HepG2 (cell line): ENCODE results near the gene DDIAS. TPM values are rescaled to one million over a fixed set of nuclear protein-coding genes. Genes with fewer than 3 reads are reported as not detected.

Experiments
- ARNTL ChIP-seq: sonication (generic); formaldehyde crosslinking; IDR thresholded peaks from 2 replicates; pipeline ENCODE4 v1.4.0; 2020; ENCODE audit warnings: mild to moderate bottlenecking, missing genetic modification reagents
- ATRX ChIP-seq: sonication (generic); formaldehyde crosslinking; IDR thresholded peaks from 2 replicates; pipeline ENCODE4 v1.4.0; 2020; ENCODE audit warnings: missing genetic modification reagents, borderline replicate concordance
- BCL3 ChIP-seq: sonication (generic); formaldehyde crosslinking; IDR thresholded peaks from 2 replicates; pipeline ENCODE4 v1.5.1; 2020; ENCODE audit warnings: mild to moderate bottlenecking, missing genetic modification reagents, moderate library complexity
- CSRNP1 ChIP-seq: sonication (generic); formaldehyde crosslinking; IDR thresholded peaks from 2 replicates; pipeline ENCODE4 v1.8.1; 2023; ENCODE audit warnings: mild to moderate bottlenecking, missing genetic modification reagents
- ELF4 ChIP-seq: sonication (generic); formaldehyde crosslinking; IDR thresholded peaks from 2 replicates; pipeline ENCODE4 v1.5.0; 2020; ENCODE audit warnings: missing genetic modification reagents, mild to moderate bottlenecking, moderate library complexity, borderline replicate concordance
- HNRNPK ChIP-seq: fragments of 200-400 bp; formaldehyde crosslinking; IDR thresholded peaks from 2 replicates; pipeline ENCODE4 v1.6.1; 2018; ENCODE audit warnings: low read length, low read depth, moderate library complexity, mild to moderate bottlenecking; ENCODE audit not compliant: poor library complexity, severe bottlenecking
- NPAS2 ChIP-seq: sonication (generic); formaldehyde crosslinking; IDR thresholded peaks from 2 replicates; pipeline ENCODE4 v1.8.0; 2022; ENCODE audit warnings: mild to moderate bottlenecking, missing genetic modification reagents, borderline replicate concordance
- ONECUT2 ChIP-seq: sonication (generic); formaldehyde crosslinking; IDR thresholded peaks from 2 replicates; pipeline ENCODE4 v1.4.0; 2020; ENCODE audit warnings: missing genetic modification reagents
- PAF1 ChIP-seq: IDR thresholded peaks from 2 replicates; pipeline ENCODE4 v1.6.1; 2016; ENCODE audit warnings: missing genetic modification reagents, missing compliant biosample characterization
- PRPF4 ChIP-seq: fragments of 200-400 bp; formaldehyde crosslinking; IDR thresholded peaks from 2 replicates; pipeline ENCODE4 v1.6.1; 2016; ENCODE audit warnings: low read length, low read depth; ENCODE audit not compliant: poor library complexity, severe bottlenecking
- SALL2 ChIP-seq: sonication (generic); formaldehyde crosslinking; IDR thresholded peaks from 2 replicates; pipeline ENCODE4 v1.8.1; 2023; ENCODE audit warnings: mild to moderate bottlenecking, missing genetic modification reagents, inconsistent platforms
- SIN3A ChIP-seq: IDR thresholded peaks from 2 replicates; pipeline ENCODE4 v1.6.1; 2011; ENCODE audit warnings: low read depth, mild to moderate bottlenecking, control low read depth, low read length, borderline replicate concordance
- SNRNP70 ChIP-seq: fragments of 200-400 bp; formaldehyde crosslinking; IDR thresholded peaks from 2 replicates; pipeline ENCODE4 v1.6.1; 2017; ENCODE audit warnings: mild to moderate bottlenecking, low read depth, low read length, moderate library complexity
- XRCC5 ChIP-seq: fragments of 200-400 bp; formaldehyde crosslinking; optimal IDR thresholded peaks from 2 replicates; pipeline ENCODE3; 2017; ENCODE audit warnings: mild to moderate bottlenecking, low read length
- ZBTB1 ChIP-seq: sonication (generic); formaldehyde crosslinking; IDR thresholded peaks from 2 replicates; pipeline ENCODE4 v1.4.0; 2020; ENCODE audit warnings: missing genetic modification reagents, borderline replicate concordance
- ZNF296 ChIP-seq: sonication (generic); formaldehyde crosslinking; conservative IDR thresholded peaks from 2 replicates; pipeline ENCODE4 v1.5.0; 2020; ENCODE audit warnings: mild to moderate bottlenecking, missing genetic modification reagents
- ZNF33B ChIP-seq: sonication (generic); formaldehyde crosslinking; IDR thresholded peaks from 2 replicates; pipeline ENCODE4 v1.5.1; 2020; ENCODE audit warnings: mild to moderate bottlenecking, missing genetic modification reagents
- ZNF558 ChIP-seq: sonication (generic); formaldehyde crosslinking; IDR thresholded peaks from 2 replicates; pipeline ENCODE4 v1.9.0; 2022; ENCODE audit warnings: mild to moderate bottlenecking, missing genetic modification reagents, borderline replicate concordance
- ZNF782 ChIP-seq: sonication (generic); formaldehyde crosslinking; IDR thresholded peaks from 2 replicates; pipeline ENCODE4 v1.4.0; 2020; ENCODE audit warnings: missing genetic modification reagents, mild to moderate bottlenecking, borderline replicate concordance
- polyA plus RNA-seq, 8 experiments: library from polyadenylated mRNA; depleted of rRNA in 3 of 8; stranded (reverse) in 7 of 8; unstranded in 1 of 8; fragments of >200 nt; fragmentation: Illumina TruSeq in 4 of 8; extraction: Trizol in 4 of 8; gene quantifications; 2 replicates each; pipeline versions ENCODE4 v1.2.1 to v1.2.3, GENCODE V29; 2011 to 2016; ENCODE audit warnings: low read depth in 4 of 8, missing spikeins in 1 of 8, mixed read lengths in 1 of 8; ENCODE audit not compliant: insufficient read depth in 1 of 8
- total RNA-seq, 5 experiments: library from RNA; depleted of rRNA; stranded (reverse); fragments of >200 nt; fragmentation: Illumina TruSeq; extraction: Trizol; gene quantifications; 2 replicates each; pipeline ENCODE4 v1.2.3, GENCODE V29; 2016; ENCODE audit warnings: low read depth in 1 of 5
- TF ChIP-seq, protein P1 (sequence below): sonication (generic); formaldehyde crosslinking; IDR thresholded peaks from 2 replicates; pipeline ENCODE4 v1.9.0; 2021; ENCODE audit warnings: missing genetic modification reagents, mild to moderate bottlenecking, borderline replicate concordance
- TF ChIP-seq, protein P2 (sequence below): IDR thresholded peaks from 2 replicates; pipeline ENCODE4 v1.6.1; 2016
- TF ChIP-seq, protein P3 (sequence below): IDR thresholded peaks from 2 replicates; pipeline ENCODE4 v1.6.1; 2016; ENCODE audit warnings: missing compliant biosample characterization, missing genetic modification reagents, borderline replicate concordance

DDIAS gene
- total and polyA plus RNA-seq, 2 of the 13 experiments (the other 11 are each of a cell fraction or from before 2014, with no cell fraction given) = 3.5 to 13.0 TPM

DNA sequence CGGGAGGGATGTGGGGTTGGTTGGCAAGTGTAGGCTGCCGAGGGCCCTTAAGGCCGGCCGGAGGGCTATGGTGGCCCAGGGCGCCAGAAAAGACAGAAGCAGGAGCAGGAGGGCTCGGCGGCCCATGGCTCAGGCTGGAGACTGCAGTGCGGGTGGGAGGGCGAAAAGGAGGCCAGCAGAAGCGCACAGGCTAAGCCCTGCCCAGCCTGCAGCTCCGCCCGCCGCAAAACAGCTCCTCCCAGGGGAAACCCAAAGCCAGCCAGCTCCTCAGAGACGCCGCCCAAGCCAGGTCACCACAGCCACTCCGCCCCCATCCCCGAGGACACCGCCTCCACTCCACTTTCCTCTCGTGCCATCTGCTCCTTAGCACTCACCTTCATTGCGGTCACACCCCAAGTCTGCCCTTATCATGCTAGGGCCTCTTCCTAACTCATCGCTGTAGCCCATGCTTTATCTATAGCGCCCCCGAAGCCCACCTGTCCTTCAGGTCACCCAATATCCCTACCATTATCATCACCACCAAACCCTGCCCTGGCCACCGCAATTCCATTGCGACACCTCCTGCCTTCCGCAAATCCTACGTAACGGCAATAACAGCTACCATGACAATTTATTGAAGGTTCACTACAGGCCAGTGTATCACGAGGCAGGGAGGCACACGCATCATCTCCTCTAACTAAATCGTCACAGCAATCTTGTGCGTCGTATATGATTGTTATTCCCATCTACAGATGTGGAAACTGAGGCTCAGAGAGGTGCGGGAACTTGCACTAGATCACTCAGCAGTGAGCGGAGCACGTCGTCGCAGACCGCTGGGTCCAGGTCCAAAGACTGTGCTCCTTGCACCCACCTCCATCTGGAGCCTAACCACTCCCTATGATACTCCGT, 1.0 kb upstream of the DDIAS start, which contains the start of gene PRCP (continued):
- no peak for TF ChIP-seq PRPF4
- no peak for TF ChIP-seq HNRNPK
- TF ChIP-seq, protein P1, sequence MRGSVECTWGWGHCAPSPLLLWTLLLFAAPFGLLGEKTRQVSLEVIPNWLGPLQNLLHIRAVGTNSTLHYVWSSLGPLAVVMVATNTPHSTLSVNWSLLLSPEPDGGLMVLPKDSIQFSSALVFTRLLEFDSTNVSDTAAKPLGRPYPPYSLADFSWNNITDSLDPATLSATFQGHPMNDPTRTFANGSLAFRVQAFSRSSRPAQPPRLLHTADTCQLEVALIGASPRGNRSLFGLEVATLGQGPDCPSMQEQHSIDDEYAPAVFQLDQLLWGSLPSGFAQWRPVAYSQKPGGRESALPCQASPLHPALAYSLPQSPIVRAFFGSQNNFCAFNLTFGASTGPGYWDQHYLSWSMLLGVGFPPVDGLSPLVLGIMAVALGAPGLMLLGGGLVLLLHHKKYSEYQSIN (CRISPR knock-in tag) = no peak
- TF ChIP-seq NPAS2 (CRISPR knock-in tag) = no peak
- no peak; the same call in 1 of the 2 replicates for TF ChIP-seq ZNF782 (CRISPR knock-in tag)
- TF ChIP-seq SALL2 = 0 out of 2 replicates have a peak, but pooled peaks have one; percentile 10
- peak; percentile 47; the same call in 1 of the 2 replicates for TF ChIP-seq BCL3 (CRISPR knock-in tag)
- TF ChIP-seq ARNTL = no peak
- TF ChIP-seq ATRX (CRISPR knock-in tag) = no peak
- TF ChIP-seq ZNF558 (CRISPR knock-in tag) = no peak
- TF ChIP-seq SNRNP70 = no peak
- no peak for TF ChIP-seq ZBTB1 (CRISPR knock-in tag)
- TF ChIP-seq SIN3A = 0 out of 2 replicates have a peak, but pooled peaks have one; percentile 14
- no peak for TF ChIP-seq ELF4 (CRISPR knock-in tag)
- peak; percentile 44 for TF ChIP-seq XRCC5
- TF ChIP-seq, protein P2, sequence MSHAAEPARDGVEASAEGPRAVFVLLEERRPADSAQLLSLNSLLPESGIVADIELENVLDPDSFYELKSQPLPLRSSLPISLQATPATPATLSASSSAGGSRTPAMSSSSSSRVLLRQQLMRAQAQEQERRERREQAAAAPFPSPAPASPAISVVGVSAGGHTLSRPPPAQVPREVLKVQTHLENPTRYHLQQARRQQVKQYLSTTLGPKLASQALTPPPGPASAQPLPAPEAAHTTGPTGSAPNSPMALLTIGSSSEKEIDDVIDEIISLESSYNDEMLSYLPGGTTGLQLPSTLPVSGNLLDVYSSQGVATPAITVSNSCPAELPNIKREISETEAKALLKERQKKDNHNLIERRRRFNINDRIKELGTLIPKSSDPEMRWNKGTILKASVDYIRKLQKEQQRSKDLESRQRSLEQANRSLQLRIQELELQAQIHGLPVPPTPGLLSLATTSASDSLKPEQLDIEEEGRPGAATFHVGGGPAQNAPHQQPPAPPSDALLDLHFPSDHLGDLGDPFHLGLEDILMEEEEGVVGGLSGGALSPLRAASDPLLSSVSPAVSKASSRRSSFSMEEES (CRISPR knock-in tag) = no peak
- TF ChIP-seq ZNF33B (CRISPR knock-in tag) = peak; percentile 73; the same call in 1 of the 2 replicates
- TF ChIP-seq ZNF296 = no peak
- TF ChIP-seq PAF1 (CRISPR knock-in tag) = no peak
- peak; percentile 69 for TF ChIP-seq CSRNP1 (CRISPR knock-in tag)
- TF ChIP-seq, protein P3, sequence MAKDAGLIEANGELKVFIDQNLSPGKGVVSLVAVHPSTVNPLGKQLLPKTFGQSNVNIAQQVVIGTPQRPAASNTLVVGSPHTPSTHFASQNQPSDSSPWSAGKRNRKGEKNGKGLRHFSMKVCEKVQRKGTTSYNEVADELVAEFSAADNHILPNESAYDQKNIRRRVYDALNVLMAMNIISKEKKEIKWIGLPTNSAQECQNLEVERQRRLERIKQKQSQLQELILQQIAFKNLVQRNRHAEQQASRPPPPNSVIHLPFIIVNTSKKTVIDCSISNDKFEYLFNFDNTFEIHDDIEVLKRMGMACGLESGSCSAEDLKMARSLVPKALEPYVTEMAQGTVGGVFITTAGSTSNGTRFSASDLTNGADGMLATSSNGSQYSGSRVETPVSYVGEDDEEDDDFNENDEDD (CRISPR knock-in tag) = 0 out of 2 replicates have a peak, but pooled peaks have one; percentile 17
- no peak for TF ChIP-seq ONECUT2 (CRISPR knock-in tag)
